Measurements from ENCODE around the gene UBE2E2.
A peak's percentile ranks its signal among the peaks of the same experiment; 100 is the strongest.

Gene UBE2E2

DNA sequence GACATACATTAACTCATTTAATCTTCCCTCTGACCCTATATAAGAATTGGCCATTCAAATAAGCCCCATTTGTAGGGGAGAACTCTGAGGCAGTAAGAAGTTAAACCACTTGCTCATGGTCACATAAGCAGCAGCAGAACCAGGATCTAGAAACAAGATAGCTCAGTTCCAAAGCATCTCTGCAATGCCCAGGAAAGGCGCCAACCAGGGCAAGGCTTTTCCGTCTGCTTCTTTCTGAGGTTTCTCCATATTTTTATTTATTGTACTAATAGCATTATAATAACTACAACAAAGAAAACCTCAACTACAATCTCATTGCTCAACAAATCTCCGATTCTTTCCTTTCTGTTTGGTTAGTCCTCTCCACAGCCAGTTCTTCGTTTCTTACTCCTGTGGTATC, 4.3 kb upstream of the UBE2E2 start:
- DNase-seq: no peak

DNA sequence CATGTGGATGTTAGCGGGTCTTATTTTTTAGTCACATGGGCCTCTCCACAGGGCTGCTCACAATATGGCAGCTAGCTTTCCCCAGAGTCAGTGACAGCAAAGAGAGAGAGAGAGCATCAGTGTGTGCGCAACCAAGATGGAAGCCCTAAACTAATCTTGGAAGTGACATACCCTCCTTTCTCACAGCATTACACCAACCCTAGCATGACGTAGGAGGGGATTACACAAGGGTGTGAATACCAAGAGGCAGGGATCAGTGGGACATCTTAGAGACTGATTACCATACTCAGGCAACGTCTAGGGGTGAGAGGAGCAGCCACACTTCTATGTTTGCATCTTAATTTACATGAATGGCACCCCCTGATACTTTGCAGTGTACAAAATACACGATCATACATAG, 3.5 kb upstream of the UBE2E2 start:
- DNase-seq: no peak

DNA sequence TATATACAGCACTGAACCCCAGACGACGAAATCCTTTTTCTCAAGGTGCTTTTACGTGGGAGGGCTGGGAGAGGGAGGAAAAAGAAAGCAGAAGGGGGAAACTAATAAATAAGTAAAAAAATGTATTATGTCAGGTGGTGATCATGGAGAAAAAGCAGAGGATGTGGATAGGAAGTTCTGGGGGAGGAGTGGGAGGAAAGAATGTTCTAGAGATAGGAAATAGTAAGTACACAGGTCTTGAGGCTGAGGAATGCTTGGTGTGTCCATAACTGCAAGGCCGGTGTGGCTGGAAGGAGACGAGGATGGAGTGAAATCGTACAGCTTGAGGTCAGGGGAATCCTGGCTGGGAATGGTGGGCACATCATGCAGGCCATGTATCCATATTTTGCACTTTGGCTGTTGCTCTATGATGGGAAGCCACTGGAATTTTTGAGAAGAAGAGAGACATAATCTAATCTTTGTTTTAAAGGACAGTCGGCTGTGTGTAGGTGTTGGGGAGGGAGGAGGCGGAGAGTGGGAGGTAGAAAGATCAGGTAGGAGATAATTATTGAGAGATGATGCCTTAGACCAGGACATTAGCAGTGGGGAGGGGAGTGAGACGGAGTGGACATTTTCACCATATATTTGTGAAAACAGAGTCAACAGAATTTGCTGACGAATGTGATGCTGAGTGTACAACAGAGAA, 1.8 kb upstream of the UBE2E2 start:
- DNase-seq: no peak

DNA sequence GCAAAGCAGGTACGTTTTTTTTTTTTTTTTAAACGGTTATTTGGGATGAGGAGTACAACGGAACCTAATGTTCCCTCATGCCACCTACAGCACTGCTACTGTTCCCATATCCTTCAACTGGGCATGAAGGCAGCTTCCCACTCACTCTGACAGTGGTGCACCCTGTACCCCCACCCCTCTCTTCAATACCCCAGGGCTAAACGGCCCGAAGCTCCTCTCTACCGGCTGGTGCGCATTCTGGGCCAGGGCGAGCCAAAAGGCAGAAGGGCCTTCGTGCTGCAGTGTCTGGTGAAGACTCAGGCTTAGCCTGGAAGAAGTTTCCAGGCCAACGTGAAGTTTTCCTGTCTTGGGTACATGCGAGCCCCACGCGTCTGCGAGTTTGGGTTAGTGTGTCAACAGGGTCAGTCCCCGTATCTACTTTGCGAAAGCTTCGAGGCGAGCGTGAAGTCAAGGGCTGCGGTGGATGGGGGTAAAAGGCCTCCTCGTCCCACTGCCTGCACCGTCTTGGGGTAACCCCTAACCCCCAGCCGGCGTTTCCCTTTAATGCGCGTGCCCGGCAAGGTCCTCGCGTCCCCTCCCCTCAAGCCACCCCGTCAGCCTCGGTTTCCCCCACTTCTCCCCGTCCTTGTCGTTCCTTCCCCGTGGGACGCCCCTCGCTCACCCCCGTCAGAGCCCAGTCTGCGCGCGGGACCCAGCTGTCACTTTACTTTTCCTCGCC, 765 bp upstream of the UBE2E2 start:
- no peak for DNase-seq

- peak; percentile 23 for DNase-seq
Observed at GRCh38 chr3:23203708-23204330, 692 bp downstream of the UBE2E2 start.

GRCh38 chr3:23206366-23206765, 3.2 kb downstream of the UBE2E2 start:
- DNase-seq: no peak

- no peak for DNase-seq
Observed at GRCh38 chr3:23209103-23209502, 6.0 kb downstream of the UBE2E2 start.

DNA sequence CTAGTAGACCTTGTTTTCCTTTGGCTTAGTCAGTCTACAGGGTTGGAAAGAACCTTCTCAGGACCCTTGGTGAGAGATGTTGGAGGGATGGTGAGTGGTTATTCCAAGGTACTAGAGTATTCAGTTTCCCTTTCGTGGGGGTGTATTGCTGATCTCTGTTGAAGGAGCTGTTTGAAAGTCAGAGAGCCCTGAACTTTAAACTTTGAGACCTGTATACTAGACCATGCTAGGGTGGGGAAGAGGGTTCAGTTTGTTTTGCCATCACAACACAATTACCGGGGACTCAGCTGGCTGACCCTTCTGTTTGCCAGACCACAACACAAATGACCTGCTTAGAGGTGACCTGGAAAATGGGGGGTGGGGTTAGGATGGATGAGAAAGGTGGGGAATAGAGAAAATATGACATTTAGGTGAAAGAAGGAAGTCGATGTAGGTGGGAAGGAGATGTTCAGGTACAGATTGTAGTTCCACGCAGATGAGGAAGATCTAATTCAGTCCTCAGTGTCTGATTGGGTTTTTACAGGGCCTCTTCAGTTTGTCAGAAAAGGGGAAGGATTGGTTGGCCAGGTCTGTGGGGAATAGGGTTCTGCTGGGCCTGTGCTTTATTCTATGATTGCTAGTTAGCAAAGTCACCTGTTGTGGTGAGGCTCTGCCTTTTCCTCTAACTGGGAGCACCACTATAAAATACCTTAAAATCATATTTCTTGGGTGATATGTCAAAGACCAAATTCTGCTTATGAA, 6.8 kb downstream of the UBE2E2 start:
- no peak for DNase-seq

DNA sequence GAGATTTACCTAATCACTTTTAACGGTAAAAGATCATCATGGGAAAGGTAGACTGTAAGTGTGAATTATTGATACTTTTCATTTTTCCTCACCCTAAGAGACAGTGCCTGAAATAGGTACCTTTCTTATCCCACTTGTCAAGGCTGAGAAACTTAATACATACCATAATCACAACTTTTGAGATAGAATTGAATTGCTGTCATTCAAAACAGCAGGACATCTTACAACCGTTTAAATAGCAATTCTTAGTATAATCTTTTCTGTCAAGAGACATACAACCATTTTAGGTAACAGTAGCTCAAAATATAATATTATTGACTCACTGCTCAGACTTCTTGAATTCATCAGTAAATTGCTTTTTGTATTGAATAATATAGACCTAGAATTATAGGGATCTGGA, 10.7 kb downstream of the UBE2E2 start:
- no peak for DNase-seq

- DNase-seq: no peak
Observed at GRCh38 chr3:23217872-23218554, 14.9 kb downstream of the UBE2E2 start.

GRCh38 chr3:23219117-23219516, 16.0 kb downstream of the UBE2E2 start:
- DNase-seq: no peak

DNA sequence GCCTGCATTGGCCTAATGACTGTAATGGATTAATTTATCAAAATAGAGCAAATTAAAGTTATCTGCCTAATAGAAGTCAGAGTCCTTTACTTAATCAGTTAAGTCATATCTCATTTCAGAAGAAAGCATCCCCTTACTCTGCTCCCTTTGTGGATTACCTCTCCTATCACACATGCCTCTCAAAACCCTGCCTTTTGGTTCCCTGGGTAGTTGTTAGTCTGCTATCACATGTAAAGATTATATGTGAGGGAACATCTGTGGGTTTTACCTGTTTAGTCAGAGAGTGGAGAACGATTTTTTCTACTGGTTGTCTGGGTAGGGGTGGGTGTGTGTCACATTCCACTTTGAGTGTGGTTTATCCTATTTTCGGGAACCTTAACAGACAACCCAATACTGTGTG, 16.4 kb downstream of the UBE2E2 start:
- no peak for DNase-seq

DNA sequence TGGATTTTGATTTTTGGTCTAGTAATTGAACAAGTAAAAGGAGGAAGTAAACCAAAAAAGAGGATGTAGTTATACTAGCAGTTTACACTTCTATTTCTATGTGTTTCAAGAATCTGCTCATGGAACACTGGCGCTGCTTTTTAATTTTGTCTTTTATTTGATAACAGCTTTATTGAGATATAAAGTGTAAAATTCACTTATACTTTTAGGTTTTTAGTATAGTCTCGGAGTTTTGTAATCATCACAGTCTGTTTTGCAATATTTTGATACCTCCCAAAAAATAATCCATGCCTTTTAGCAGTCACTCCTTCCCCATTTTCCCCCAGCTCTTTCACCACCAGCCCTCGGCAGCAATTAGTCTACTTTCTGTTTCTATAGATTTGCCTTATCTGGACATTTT, 18.0 kb downstream of the UBE2E2 start:
- DNase-seq: no peak

DNA sequence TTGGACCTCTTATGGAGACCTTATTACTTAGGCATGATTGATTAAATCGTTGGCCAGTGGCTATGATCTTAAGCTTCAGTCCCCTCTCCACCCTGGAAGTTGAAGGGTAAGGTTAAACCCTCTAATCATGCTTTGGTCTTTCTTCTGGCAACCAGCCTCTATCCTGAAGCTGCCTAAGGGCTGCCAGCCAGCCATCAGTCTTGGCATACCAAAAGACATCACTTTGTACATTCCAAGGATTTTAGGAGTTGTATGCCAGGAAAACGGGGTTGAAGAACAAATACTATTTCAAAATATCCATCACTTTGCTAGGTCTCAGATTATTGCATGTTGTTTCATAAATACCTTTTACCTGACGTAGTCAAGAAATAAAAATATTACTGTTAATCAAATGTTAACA, 28.9 kb downstream of the UBE2E2 start:
- no peak for DNase-seq

- DNase-seq: no peak
Observed at GRCh38 chr3:23232854-23233253, 29.7 kb downstream of the UBE2E2 start.

DNA sequence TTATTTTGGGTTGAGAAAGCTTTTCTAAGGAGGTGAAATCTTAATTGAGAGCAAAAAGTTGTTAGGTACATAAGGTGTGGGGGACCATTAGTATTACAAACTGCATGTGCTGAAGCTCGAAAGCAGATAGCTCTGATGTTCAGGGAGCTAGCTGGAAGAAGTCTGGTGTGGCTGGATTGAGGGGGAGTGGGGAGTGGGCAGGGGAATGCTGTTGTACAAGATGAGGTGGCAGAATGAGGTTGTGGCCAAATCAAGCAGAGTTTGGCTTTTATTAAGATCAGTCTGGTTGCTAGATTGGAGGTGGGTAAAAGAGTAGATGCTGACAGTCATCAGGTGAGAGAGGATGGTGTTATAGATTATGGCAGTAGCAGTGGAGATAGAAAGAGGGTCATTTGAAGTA, 32.1 kb downstream of the UBE2E2 start:
- DNase-seq: no peak

GRCh38 chr3:23236890-23237289, 33.8 kb downstream of the UBE2E2 start:
- DNase-seq: no peak

DNA sequence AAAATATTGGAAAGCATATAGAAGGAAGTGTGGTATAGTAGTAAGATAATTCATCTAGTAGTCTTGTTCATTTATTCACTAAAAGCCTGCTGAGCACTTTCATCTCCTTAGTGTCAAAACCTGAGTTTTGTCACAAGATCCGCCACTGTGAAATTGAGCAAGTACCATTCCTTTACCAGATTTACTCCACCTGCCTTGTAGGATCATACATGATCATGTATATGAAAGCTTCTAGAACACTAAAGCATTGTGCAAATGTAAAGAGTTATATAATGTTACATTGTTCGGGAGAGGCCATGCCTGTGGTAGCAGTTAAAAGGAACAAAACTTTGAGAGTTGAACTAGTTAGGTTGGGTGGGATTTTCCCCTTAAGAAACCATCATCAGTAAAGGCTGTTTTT, 35.0 kb downstream of the UBE2E2 start:
- no peak for DNase-seq

DNA sequence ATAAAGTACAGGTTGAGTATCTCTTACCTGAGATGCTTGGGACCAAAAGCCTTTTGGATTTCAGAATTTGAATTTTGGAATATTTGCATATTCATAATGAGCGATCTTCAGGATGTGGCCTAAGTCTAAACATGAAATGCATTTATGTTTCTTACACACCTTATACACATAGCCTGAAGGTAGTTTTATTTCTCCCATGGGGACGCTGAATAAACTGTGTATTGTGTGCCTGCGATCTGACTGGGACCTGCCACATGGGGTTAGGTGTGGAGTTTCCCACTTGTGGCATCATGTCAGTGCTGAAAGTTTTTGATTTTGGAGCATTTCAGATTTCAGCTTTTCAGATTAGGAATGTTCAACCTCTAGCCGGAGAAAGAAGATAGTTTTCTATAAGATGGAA, 35.5 kb downstream of the UBE2E2 start:
- no peak for DNase-seq

DNA sequence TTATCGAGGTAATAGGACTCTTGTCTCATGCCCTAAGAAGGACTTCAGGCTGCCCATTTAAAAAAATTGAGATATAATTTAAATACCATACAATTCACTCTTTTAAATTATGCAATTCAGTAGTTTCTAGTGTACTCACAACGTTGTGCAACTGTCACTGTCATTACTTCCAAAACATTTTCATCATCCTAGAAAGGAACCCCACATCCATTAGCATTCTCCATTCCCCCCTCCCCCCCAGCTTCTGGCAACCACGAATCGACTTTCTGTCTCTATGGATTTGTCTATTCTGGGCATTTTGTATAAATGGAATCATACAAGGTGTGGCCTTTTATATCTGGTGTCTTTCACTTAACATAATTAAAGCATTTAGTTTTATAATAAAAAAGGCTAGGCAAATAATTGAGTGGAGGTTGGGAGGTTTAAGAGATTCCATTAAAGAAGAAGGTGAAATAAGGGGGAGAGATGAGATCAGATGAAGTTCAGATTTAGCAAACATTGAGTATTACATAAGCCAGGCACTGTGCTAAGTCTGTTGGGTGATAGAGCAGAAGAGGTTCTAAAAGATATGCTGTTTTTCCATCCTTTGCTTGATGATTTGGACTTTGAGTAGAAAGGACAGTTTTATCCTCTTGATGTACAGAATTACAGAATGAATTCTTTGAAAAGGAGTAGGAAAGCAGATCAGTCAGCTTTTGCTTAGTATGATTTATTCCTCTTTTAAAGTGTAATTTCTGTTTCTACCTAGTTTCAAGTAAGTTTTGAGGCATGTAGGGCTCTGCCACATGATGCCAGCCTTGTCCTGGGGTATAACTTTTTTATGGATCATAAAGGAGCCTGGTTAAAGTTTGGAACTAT, 36.3 kb downstream of the UBE2E2 start:
- DNase-seq: no peak

GRCh38 chr3:23240171-23240785, 37.2 kb downstream of the UBE2E2 start:
- DNase-seq: no peak

DNA sequence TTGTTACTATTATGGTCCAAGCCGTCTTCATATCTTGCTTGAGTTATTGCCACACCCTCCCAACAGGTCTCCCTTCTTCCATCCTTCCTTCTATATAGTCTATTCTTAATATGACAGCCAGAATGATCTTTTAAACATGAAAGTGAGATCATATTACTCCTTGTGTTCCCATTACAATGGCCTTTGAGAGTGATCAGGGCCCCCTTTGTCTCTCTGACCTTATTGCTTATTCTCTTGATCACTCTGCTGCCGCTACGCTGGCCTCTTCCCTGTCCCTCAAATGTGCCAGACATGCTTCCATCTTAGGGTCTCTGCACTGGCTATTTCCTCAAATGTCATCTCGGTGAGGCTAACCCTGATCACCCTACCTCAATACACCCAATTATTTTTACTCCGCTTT, 38.1 kb downstream of the UBE2E2 start:
- DNase-seq: no peak
